Osteoblast (primary cell): ENCODE measurements around the gene PSAPL1. TPM values are rescaled to one million over a fixed set of nuclear protein-coding genes. Genes with fewer than 3 reads are reported as not detected.
"Not testable (repeated sequence)": the region's sequence is repeated elsewhere in the genome, so short reads cannot be mapped to it uniquely, and the experiment has no call there.

ENCODE experiments used
- DNase-seq: peaks from one replicate; pipeline ENCODE4 v3.0.0; 2011; ENCODE audit warnings: low spot score, mixed read lengths; ENCODE audit not compliant: insufficient read length; ENCODE audit errors: missing footprints
- H2AFZ ChIP-seq: 2 replicates; pipeline ENCODE4 v1.6.0; 2011; ENCODE audit warnings: mild to moderate bottlenecking, low read length
- H3K27ac ChIP-seq: 2 replicates; pipeline ENCODE4 v1.5.1; 2011; ENCODE audit warnings: mild to moderate bottlenecking, low read depth, low read length, moderate library complexity
- H3K27me3 ChIP-seq: 2 replicates; pipeline ENCODE4 v1.6.0; 2012; ENCODE audit warnings: mild to moderate bottlenecking, control low read depth, inconsistent platforms, low read length, moderate library complexity; ENCODE audit not compliant: insufficient read depth
- H3K36me3 ChIP-seq: 2 replicates; pipeline ENCODE4 v1.5.1; 2011; ENCODE audit warnings: mild to moderate bottlenecking, low read length, control low read depth, moderate library complexity; ENCODE audit not compliant: insufficient read depth
- H3K4me1 ChIP-seq: 2 replicates; pipeline ENCODE4 v1.5.1; 2011; ENCODE audit warnings: mild to moderate bottlenecking, low read length, control low read depth, moderate library complexity; ENCODE audit not compliant: insufficient read depth
- H3K4me2 ChIP-seq: 2 replicates; pipeline ENCODE4 v1.6.0; 2011; ENCODE audit warnings: mild to moderate bottlenecking, low read length; ENCODE audit not compliant: insufficient read depth
- H3K4me3 ChIP-seq: fragments of 200-600 bp; sonication (generic); 3 replicates; pipeline ENCODE4 v1.5.1; 2012; ENCODE audit warnings: mild to moderate bottlenecking, low read length, inconsistent platforms; ENCODE audit not compliant: insufficient read depth
- H3K79me2 ChIP-seq: 2 replicates; pipeline ENCODE4 v1.6.0; 2012; ENCODE audit warnings: mild to moderate bottlenecking, low read length, control low read depth, inconsistent platforms; ENCODE audit not compliant: insufficient read depth
- H3K9me3 ChIP-seq: 2 replicates; pipeline ENCODE4 v1.5.1; 2011; ENCODE audit warnings: low read depth, low read length, control low read depth
- H4K20me1 ChIP-seq: 2 replicates; pipeline ENCODE4 v1.6.0; 2012; ENCODE audit warnings: mild to moderate bottlenecking, low read length, control low read depth; ENCODE audit not compliant: insufficient read depth
- total RNA-seq: library from RNA; depleted of rRNA; stranded (reverse); fragments of >200 nt; gene quantifications from 2 replicates; pipeline ENCODE4 v1.2.3, GENCODE V29; 2012
- TF ChIP-seq, protein P1 (sequence below): IDR thresholded peaks from 2 replicates; pipeline ENCODE4 v1.5.1; 2011; ENCODE audit warnings: mild to moderate bottlenecking, low read depth, low read length, moderate library complexity; ENCODE audit errors: extremely low read depth

The PSAPL1 gene
- total RNA-seq, 1 donor: not detected

DNA sequence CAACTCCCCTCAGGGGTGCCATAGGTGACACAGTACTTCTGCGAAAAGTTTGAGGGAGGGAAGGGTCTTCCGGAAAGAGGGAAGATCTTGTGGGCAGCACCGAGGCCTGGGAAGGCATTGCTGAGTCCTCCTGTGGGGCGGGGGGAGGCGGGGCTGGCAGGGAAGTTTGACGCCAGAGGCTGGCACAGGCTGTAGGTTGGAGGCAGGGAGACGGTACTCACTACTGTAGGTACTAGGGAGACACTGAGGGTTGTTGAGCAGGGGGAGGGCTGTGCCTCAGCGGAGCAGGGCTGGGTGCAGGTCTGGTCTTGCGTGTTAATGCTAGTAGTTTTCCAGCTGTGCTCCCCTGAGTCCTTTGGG, 23.3 kb upstream of the PSAPL1 start:
- Histone ChIP-seq H2AFZ (no peak overlapping the region), H4K20me1 (no peaks in the 10 kb centered on the region), H3K9me3 (no peaks in the 10 kb centered on the region), H3K36me3 (no peaks in the 10 kb centered on the region), H3K27me3 (peaks cover 2% of the 10 kb centered on the region), H3K4me1 (no peaks in the 10 kb centered on the region), H3K27ac (no peak overlapping the region), H3K4me2 (no peak overlapping the region), H3K79me2 (no peaks in the 10 kb centered on the region), H3K4me3 (no peak overlapping the region)
- TF ChIP-seq, protein P1, sequence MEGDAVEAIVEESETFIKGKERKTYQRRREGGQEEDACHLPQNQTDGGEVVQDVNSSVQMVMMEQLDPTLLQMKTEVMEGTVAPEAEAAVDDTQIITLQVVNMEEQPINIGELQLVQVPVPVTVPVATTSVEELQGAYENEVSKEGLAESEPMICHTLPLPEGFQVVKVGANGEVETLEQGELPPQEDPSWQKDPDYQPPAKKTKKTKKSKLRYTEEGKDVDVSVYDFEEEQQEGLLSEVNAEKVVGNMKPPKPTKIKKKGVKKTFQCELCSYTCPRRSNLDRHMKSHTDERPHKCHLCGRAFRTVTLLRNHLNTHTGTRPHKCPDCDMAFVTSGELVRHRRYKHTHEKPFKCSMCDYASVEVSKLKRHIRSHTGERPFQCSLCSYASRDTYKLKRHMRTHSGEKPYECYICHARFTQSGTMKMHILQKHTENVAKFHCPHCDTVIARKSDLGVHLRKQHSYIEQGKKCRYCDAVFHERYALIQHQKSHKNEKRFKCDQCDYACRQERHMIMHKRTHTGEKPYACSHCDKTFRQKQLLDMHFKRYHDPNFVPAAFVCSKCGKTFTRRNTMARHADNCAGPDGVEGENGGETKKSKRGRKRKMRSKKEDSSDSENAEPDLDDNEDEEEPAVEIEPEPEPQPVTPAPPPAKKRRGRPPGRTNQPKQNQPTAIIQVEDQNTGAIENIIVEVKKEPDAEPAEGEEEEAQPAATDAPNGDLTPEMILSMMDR: no peak
- DNase-seq: no peak

DNA sequence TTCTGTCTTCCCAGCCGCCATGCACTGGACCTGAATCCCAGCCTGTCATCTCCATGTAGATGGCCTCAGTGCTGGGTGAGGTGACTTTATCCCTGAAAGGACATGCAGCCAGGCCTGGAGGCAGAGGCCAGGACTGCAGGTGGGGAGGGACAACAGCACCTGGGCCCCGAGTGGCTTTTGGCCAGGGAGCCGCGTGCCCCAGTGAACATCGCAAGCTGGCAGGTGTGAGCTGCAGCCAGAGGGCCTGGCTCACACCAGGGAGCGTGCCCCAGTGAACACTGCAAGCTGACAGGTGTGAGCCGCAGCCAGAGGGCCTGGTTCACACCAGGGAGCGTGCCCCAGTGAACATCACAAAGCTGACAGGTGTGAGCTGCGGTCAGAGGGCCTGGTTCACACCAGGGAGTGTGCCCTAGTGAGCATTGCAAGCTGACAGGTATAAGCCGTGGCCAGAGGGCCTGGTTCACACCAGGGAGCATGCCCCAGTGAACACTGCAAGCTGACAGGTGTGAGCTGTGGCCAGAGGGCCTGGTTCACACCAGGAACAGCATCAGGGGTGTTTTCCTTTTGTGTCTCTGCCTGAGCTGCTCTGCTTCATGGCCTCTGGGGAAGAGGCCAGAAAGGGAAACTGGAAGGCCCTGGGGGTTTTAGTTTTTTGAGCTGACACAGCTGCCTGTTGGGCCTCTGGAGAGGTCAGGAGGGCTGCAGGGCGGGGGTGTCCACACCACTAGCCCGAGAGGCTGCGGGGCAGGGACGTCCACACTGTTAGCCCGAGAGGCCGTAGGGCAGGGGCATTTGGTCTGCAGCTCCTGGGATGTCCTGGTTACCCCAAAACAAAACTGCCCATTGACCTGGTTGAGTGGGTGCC, 22.7 kb upstream of the PSAPL1 start:
- DNase-seq: no peak
- TF ChIP-seq, protein P1: no peak

DNA sequence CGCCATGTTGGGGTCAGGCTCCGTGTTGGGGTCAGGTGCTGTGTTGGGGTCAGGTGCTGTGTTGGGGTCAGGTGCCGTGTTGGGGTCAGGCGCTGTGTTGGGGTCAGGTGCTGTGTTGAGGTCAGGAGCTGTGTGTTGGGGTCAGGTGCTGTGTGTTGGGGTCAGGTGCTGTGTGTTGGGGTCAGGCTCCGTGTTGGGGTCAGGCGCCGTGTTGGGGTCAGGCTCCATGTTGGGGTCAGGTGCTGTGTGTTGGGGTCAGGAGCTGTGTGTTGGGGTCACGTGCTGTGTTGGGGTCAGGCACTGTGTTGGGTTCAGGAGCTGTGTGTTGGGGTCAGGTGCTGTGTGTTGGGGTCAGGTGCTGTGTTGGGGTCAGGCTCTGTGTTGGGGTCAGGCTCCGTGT, 18.1 kb upstream of the PSAPL1 start:
- not testable (repeated sequence) for H3K27me3 ChIP-seq, H3K9me3 ChIP-seq, H3K36me3 ChIP-seq, H3K4me1 ChIP-seq, H3K79me2 ChIP-seq, H3K4me3 ChIP-seq, H4K20me1 ChIP-seq, DNase-seq, H3K27ac ChIP-seq, H3K4me2 ChIP-seq, H2AFZ ChIP-seq

More for the DNA sequence above, 22.7 kb upstream of the PSAPL1 start:
- H3K4me1 ChIP-seq: no peaks in the 10 kb centered on the region
- no peak overlapping the region for H2AFZ ChIP-seq
- H3K4me2 ChIP-seq: no peak overlapping the region
- H4K20me1 ChIP-seq: no peaks in the 10 kb centered on the region
- no peak overlapping the region for H3K4me3 ChIP-seq
- no peaks in the 10 kb centered on the region for H3K9me3 ChIP-seq
- no peaks in the 10 kb centered on the region for H3K27me3 ChIP-seq
- no peaks in the 10 kb centered on the region for H3K36me3 ChIP-seq
- no peaks in the 10 kb centered on the region for H3K79me2 ChIP-seq
- no peak overlapping the region for H3K27ac ChIP-seq

DNA sequence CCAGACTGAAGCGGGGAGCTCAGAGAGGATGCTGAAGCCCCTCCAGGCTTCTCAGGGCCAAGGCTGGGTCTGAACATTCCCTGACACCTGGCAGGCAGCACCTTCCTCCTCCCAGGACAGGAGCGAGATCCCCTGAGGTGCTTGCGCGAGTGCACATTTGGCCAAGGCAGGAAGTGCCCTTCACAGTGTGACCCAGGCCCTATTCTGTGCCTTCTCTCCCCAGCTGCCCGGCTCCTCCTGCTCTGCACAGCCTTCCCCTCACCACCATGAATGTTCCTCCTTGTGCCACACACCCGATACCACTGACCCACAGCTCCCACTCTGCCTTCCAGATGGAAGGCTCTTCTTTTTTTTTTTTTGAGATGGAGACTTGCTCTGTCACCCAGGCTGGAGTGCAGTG, 17.1 kb upstream of the PSAPL1 start:
- Histone ChIP-seq H3K79me2 (no peaks in the 10 kb centered on the region), H3K27ac (no peak overlapping the region), H2AFZ (no peak overlapping the region), H3K4me2 (no peak overlapping the region), H3K27me3 (peaks cover 3% of the 10 kb centered on the region), H3K4me1 (no peaks in the 10 kb centered on the region), H3K36me3 (no peaks in the 10 kb centered on the region), H4K20me1 (no peaks in the 10 kb centered on the region), H3K4me3 (no peak overlapping the region), H3K9me3 (no peaks in the 10 kb centered on the region)
- TF ChIP-seq, protein P1: no peak
- no peak for DNase-seq
